Hypothalamus (tissue), 51 donors: Measurements from ENCODE around the gene SRI.
"Not testable (repeated sequence)": the region's sequence is repeated elsewhere in the genome, so short reads cannot be mapped to it uniquely, and the experiment has no call there.

Source experiments
- DNase-seq, 51 donors: peaks; one replicate each; lab custom pipeline; 2025; lab: John Stamatoyannopoulos, UW

The SRI gene

GRCh38 chr7:88191911-88192310 is 27.9 kb downstream of the SRI start:
- no peak for DNase-seq

GRCh38 chr7:88185650-88186049 is 34.2 kb downstream of the SRI start:
- peak in 2 of 51 donors; percentile 8 to 26 for DNase-seq

- peak in 7 of 51 donors; percentile 9 to 62 (median 26) for DNase-seq
Measured at GRCh38 chr7:88184848-88185304, 35.0 kb downstream of the SRI start.

- DNase-seq = no peak
Measured at GRCh38 chr7:88183051-88183450, 36.8 kb downstream of the SRI start.

GRCh38 chr7:88176190-88176589 is 43.6 kb downstream of the SRI start:
- DNase-seq = no peak

GRCh38 chr7:88172842-88173241 is 47.0 kb downstream of the SRI start:
- DNase-seq = no peak

- DNase-seq = peak in 1 of 51 donors; percentile 40
Measured at GRCh38 chr7:88169717-88170320, 50.0 kb downstream of the SRI start.

GRCh38 chr7:88167721-88168120 is 52.1 kb downstream of the SRI start:
- DNase-seq = no peak

GRCh38 chr7:88167223-88167622 is 52.6 kb downstream of the SRI start:
- DNase-seq = peak in 35 of 51 donors; percentile 2 to 73 (median 31)

- DNase-seq = no peak
Measured at GRCh38 chr7:88165697-88166096, 54.1 kb downstream of the SRI start.

- DNase-seq = not testable (repeated sequence)
Measured at GRCh38 chr7:88159741-88160140, 60.1 kb downstream of the SRI start.

GRCh38 chr7:88156356-88156755 is 63.5 kb downstream of the SRI start:
- DNase-seq = no peak

GRCh38 chr7:88155756-88156155 is 64.1 kb downstream of the SRI start:
- DNase-seq = no peak
